HG02588 (cell line): ENCODE data around the gene KLHDC7B.
"Not testable (repeated sequence)": the region's sequence is repeated elsewhere in the genome, so short reads cannot be mapped to it uniquely, and the experiment has no call there.

ENCODE experiments used
- ATAC-seq: cut with Tn5 transposase; IDR thresholded peaks from one replicate; pipeline ENCODE4 v1.9.1; 2021; ENCODE audit warnings: mild to moderate bottlenecking, moderate library complexity; ENCODE audit not compliant: unreplicated experiment

Gene KLHDC7B

DNA sequence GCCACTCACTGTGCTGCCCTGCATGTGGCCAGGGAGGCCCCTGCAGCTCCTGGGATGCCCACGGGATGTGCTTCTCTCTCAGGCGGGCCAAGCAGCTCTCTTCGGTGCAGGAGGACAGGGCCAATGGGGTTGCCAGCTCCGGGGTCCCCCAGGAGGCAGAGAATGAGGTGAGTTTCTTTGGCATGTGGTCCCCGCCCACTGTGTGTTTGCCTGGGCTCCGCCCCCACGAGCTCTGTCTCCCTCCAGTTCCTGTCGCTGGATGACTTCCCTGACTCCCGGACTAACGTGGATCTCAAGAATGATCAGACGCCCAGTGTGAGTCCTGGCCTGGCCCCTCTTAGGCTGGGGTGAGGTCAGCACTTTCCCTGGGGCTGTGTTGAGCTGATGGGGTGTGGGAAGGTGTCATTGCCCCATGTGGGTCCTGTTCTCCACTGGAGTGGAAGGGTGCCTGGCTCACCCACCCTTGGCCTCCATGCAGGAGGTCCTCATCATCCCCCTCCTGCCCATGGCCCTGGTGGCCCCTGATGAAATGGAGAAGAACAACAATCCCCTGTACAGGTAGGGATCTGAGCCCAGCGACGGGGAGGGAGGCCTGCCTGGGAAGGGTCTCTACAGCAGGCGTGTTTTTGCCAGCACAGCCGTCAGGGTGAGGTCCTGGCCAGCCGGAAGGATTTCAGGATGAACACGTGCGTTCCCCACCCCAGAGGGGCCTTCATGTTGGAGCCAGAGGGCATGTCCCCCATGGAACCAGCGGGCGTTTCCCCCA, 28.0 kb upstream of the KLHDC7B start:
- ATAC-seq = no peak

DNA sequence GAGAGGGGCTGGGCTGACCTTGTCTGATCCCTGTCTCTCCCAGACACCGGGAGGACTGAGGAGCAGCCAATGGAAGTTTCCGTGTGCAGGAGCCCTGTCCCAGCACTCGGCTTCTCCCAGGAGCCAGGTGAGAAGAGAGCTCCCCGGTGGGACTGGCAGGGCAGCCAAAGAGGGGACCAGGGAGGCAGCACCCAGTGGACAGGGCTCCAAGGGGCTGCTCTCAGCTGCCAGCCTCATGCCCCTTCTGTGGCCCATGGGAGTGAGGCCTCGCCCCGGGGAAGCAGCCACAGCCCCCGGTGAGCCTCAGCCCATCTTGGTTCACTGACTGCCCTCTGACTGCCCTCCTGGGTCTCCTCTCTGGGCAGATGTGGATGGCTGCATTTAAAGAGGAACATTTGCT, 27.1 kb upstream of the KLHDC7B start:
- ATAC-seq = no peak

DNA sequence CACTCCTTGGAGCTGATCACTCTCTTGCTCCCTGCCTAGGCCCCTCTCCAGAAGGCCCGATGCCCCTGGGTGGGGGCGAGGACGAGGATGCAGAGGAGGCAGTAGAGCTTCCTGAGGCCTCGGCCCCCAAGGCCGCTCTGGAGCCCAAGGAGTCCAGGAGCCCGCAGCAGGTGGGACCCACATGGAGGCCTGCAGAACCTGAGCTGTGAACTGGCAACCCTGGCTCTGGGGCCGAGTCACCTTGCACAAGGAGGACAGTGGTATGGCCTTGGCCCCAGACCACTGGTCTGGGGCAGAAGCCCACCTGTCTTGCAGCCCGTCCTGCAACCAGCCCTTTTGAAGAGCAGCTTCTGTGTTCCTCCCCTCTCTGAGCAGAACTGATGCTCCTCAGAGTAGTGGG, 26.5 kb upstream of the KLHDC7B start:
- ATAC-seq = no peak

DNA sequence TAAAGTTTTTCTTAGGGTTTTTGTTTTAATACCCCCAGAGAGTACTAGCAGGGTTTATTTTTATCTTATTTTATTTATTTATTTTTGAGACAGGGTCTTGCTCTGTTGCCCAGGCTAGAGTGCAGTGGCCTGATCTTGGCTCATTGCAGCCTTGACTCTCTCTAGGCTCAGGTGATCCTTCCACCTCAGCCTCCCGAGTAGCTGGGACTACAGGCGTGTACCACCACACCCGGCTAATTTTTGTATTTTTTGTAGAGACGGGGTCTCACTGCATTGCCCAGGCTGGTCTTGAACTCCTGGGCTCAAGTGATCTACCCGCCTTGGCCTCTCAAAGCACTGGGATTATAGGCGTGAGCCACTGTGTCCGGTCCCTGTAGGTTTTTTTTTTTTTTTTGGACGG, 25.5 kb upstream of the KLHDC7B start:
- not testable (repeated sequence) for ATAC-seq

- no peak for ATAC-seq
Measured at GRCh38 chr22:50520826-50521453, 24.8 kb upstream of the KLHDC7B start.

DNA sequence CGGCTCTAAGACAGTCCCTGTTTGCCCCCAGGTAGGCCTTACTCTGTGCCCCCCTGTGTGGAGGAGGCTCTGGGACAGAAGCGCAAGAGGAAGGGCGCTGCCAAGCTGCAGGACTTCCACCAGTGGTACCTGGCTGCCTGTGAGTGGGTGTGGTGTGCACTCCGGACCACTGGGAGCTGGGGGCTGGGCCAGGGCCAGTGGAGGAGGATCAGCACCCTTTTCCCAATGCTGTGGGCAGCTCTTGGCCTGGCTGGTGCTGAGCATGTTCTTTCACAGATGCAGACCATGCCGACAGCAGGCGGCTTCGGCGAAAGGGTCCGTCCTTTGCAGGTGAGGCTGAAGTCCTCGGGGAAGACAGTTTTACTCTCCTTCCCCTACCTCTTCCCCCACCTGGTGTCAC, 24.0 kb upstream of the KLHDC7B start:
- ATAC-seq = no peak

GRCh38 chr22:50522208-50522805, 23.4 kb upstream of the KLHDC7B start:
- no peak for ATAC-seq

DNA sequence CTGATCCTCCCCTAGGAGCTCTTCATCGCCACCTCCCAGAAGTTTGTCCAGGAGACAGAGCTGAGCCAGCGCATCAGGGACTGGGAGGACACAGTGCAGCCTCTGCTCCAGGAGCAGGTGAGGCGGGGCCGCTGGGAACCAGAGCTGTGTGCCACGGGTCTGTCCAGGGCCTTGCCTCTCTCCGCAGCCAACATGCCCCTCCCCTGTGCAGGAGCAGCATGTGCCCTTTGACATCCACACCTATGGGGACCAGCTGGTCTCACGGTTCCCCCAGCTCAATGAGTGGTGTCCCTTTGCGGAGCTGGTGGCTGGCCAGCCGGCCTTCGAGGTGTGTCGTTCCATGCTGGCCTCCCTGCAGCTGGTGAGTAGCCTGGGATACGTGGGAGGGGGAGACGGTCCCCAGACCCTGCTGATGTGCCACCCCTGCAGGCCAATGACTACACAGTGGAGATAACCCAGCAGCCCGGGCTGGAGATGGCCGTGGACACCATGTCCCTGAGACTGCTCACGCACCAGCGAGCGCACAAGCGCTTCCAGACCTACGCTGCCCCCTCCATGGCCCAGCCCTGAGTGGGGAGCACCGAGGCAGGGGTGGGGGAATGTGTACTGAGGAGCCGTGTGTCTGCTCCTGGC, 22.8 kb upstream of the KLHDC7B start:
- no peak for ATAC-seq

DNA sequence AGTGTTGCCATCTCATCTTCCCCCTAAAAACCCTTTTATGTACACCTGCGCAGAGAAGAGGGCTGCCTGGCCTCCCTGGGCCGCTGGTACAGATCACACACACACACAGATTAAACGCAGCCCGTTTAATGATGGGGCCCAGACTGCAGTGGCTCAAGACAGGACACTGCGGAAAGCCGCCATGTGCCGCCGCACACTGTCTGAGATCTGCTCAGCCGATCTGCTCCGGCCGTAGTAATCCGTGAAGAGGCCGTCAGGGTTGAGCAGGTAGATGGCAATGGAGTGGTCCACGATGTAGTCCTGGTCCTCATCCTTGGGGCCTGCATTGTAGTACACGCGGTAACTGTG, 22.3 kb upstream of the KLHDC7B start:
- no peak for ATAC-seq

- ATAC-seq = no peak
Measured at GRCh38 chr22:50523806-50524675, 21.7 kb upstream of the KLHDC7B start.

- ATAC-seq = no peak
Measured at GRCh38 chr22:50524676-50525103, 21.0 kb upstream of the KLHDC7B start.

GRCh38 chr22:50525104-50525857, 20.4 kb upstream of the KLHDC7B start, which contains the start of gene SCO2:
Gene SCO2 (minus strand): TSS chr22:50525598. CDS start chr22:50524411, 1,187 bp downstream.
- ATAC-seq = peak; percentile 37

DNA sequence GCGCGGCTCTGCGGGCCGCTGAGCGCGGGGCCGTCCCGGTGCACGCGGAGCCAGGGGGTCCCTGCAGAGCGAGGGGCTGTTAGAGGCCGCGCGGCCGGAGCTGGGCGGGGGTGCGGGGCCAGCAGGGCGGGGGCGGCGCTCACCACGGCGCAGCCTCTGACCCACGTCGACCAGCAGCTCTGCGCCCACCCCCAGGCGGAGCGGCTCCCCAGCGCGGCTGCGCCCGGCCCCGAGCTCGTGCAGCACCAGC, 19.9 kb upstream of the KLHDC7B start:
- ATAC-seq = peak; percentile 17

- ATAC-seq = peak; percentile 31
Measured at GRCh38 chr22:50526108-50526833, 19.4 kb upstream of the KLHDC7B start.

DNA sequence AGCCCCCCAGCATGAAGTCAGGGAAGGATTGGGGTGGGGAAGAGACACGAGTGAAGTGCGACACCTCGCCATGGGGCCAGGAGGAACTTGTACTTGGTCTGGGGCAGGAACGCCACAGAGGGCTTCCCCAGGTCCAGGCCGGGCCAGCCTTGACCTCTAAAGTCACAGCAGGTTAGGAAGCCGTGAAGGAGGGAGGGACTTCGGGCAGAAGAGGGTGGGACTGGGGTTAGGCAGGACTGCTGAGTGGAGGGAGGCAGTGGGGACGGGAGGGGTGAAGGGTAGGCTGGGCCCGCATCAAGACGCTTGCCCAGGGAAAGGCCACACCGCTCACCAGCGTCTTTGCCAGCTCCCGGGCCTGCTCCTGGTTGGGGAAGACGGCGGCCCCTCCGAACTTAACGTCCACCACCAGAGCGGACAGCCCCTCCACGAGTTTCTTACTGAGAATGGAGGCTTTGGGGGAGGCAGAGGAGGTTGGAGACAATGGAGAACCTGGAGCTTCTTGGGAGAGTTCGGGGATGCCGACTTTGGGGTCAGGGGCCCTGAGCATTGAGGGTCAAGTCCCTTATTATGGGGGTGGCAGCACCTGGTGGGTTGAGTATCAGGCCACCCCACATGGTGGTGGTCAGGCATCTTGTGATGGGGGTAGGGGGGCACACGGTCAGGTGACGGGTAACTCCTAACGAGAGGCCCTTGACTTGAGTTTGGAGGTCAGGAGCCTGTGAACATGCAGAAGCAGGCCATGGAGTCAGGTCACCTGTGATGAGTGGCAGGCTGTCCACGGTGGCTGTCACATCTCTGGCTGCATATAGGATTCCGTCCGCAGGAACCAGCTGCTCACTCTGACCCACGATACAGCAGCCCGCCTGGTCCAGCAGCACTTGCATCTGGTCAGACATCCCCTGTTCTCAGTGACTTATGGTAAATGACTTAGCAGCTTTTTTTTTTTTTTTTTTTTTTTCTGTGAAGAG, 18.6 kb upstream of the KLHDC7B start:
- no peak for ATAC-seq

DNA sequence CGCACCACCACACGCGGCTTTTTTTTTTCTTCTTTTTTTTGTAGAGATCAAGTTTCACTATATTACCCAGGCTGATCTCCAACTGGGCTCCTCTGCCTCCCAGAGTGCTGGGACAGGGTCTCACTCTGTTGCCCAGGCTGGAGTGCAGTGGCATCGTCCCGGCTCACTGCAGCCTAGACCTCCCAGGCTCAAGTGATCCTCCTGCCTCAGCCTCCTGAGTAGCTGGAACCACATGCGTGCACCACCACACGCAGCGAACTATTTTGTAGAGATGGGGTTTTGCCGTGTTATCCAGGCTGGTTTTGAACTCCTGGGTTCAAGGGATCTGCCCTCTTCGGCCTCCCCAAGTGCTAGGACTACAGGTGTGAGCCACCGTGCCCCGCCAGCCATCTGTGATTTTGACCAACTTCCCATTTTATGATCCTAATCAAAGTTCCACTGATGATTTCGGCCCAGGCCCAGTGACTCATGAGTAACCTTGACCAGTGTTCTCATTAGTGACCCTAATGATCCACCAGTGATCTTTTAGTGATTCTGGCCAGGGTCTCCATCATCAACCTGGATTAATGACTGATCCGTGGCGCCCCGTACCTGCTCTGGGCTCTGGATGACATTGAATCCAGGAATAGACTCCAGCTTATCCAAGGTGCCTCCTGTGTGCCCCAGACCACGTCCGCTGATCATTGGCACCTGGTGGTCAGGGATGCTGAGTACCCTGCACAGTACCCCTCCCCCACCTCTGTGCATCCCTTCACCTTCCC, 17.6 kb upstream of the KLHDC7B start:
- ATAC-seq = no peak

DNA sequence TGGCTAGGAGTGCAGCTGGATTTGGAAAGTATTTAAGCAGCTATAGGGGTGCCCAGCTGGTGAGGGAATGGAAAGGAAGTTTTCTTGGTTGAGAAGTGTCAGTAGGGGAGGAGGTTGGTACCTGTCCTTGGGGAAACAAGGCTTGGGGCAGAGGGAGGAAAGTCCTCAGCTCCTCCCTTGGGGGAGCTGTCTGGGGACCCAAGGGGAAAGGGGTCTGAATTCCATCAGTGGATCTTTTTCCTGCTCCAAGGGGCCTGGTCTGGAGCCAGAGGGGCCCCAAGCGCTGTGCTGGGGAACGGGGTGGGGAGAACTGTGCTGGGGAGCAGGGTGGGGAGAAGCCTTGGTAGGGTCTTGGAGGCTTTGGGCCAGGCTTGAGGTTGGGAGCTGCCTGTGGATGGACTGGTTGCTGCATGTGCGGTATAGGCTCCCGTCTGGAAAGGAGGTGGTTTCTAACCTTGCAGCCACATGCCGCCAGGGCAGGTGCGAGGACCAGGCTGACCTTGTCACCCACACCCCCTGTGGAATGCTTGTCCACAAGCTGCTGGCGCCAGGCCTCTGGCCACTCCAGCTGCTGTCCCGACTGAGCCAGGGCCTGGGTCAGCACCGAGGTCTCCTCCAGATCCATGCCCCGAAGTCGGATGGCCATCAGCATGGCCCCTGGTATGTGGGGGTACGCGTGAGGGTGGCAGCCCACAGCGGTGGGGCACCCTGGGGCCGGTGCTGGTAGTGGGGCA, 16.9 kb upstream of the KLHDC7B start:
- no peak for ATAC-seq
